ENCODE measurements around the gene FLT1.

The FLT1 gene

GRCh38 chr13:28273919-28274318, 221.0 kb downstream of the FLT1 start:
- no peak for TF ChIP-seq CTCF (IDR thresholded peaks at IDR 0.05; ENCODE audit: low read depth, low read length)
- no peak overlapping the region for H3K4me3 ChIP-seq (replicated peaks in 1 of 2; ENCODE audit: low read depth in 2 of 2, low read length in 2 of 2)
- peak in 1 of 2 donors; percentile 3 for DNase-seq (ENCODE audit: low read depth in 2 of 2)

DNA sequence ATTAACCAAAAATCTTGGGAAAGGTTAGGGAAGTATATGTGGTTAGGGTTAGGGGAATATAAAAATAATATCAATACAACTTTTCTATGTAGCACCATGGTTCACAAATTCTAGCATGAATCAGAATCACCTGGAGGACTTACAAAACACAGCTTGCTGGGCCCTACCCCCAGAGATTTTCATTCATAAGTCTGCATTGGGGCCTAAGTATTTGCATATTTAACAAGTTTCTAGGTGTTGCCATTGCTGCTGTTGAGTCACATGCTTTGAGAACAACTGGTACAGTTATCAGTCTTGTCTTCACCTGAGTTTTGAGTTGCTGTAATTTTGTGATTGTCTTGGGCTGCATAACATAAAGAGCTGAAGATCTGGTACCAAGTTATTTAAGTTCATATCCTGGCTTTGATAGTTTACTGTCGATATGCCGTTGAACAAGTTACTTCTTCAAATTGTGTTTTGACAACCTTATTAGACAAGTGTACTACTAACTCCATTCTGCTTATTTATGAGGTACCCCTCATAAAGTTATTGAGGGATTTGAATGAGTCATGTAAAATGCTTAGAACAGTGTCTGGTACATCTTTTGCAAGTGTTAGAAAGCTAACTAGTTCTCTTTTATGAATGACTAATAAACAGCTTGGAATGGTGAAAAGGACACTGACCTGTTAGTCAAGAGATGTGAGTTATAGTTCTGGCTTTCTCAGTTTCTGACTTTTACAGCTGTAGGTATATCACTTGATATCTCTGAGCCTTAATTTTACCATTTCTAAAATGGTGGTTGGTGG, 223.7 kb downstream of the FLT1 start:
- no peak for DNase-seq (ENCODE audit: low read depth in 2 of 2)
- H3K4me3 ChIP-seq (replicated peaks in 1 of 2; ENCODE audit: low read depth in 2 of 2, low read length in 2 of 2): no peak overlapping the region
- TF ChIP-seq CTCF (IDR thresholded peaks at IDR 0.05; ENCODE audit: low read depth, low read length): no peak

DNA sequence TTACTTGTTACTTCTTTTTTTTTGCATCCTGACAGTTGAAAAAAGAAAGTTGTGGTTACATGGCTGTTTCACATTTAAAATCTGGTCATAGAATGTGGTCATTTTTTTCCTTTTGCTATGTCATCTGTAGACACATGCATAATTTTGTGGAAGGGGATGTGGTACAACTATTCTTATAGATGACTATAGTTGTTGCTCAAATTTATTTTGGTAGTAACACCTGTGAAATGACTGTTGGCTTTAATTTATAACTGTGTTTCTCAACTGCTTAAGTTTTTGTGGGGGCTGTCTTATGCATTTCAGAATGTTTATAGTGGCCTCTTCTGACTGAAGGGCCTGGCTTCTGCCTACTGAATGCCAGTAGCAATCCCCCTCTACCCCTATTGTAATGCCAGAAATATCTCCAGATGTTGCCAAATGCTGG, 226.1 kb downstream of the FLT1 start:
- no peak for DNase-seq (ENCODE audit: low read depth in 2 of 2)
- no peak overlapping the region for H3K4me3 ChIP-seq (replicated peaks in 1 of 2; ENCODE audit: low read depth in 2 of 2, low read length in 2 of 2)

GRCh38 chr13:28267497-28267896, 227.4 kb downstream of the FLT1 start:
- no peak overlapping the region for H3K4me3 ChIP-seq (replicated peaks in 1 of 2; ENCODE audit: low read depth in 2 of 2, low read length in 2 of 2)
- DNase-seq (ENCODE audit: low read depth in 2 of 2): no peak
- no peak for TF ChIP-seq CTCF (IDR thresholded peaks at IDR 0.05; ENCODE audit: low read depth, low read length)

More for the DNA sequence above, 226.1 kb downstream of the FLT1 start:
- no peak for TF ChIP-seq CTCF (IDR thresholded peaks at IDR 0.05; ENCODE audit: low read depth, low read length)

DNA sequence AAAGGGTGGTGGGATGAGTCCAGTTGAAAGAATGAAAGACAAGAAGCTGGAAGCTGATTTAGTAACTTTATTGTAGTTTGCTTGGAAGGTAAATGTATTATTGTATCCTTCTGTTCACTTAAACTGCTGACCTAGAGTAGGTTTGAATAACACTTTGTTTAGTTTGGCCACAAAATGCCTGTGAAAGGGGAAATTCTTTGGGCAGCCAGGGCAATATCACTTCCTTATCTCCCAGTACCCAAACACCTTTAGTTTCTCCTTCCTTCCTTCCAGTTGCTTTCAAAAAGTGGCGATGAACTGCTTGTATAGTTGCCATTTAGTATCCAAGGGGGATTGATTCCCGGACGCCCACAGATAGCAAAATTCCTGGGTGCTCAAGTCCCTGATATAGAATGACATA, 236.5 kb downstream of the FLT1 start:
- H3K4me3 ChIP-seq (replicated peaks in 1 of 2; ENCODE audit: low read depth in 2 of 2, low read length in 2 of 2): no peak overlapping the region
- no peak for DNase-seq (ENCODE audit: low read depth in 2 of 2)
- no peak for TF ChIP-seq CTCF (IDR thresholded peaks at IDR 0.05; ENCODE audit: low read depth, low read length)

- H3K4me3 ChIP-seq (replicated peaks in 1 of 2; ENCODE audit: low read depth in 2 of 2, low read length in 2 of 2): no peak overlapping the region
- no peak for DNase-seq (ENCODE audit: low read depth in 2 of 2)
- TF ChIP-seq CTCF (IDR thresholded peaks at IDR 0.05; ENCODE audit: low read depth, low read length): no peak
Observed at GRCh38 chr13:28257305-28257704, 237.6 kb downstream of the FLT1 start.

DNA sequence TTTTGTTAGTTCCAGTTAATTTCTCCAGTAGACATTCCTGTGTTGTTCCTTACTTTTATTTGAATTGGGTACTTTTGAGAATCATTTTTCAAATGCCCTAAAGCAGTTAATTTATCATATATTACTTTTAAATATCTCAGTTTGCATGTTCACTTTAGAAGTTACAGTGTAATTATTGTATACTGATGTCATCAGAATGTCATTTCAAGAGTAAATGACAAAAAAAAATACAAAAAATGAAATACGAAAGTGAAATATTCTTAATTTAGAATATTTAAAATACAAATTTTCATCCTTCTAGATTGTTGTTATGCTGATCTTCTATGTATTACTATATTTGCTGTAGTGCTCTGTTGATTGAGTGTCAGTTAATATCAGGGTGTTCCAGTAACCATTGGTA, 242.4 kb downstream of the FLT1 start:
- TF ChIP-seq CTCF (IDR thresholded peaks at IDR 0.05; ENCODE audit: low read depth, low read length): no peak
- no peak overlapping the region for H3K4me3 ChIP-seq (replicated peaks in 1 of 2; ENCODE audit: low read depth in 2 of 2, low read length in 2 of 2)
- no peak for DNase-seq (ENCODE audit: low read depth in 2 of 2)

Data from cardiac fibroblast (primary cell).